Measurements from ENCODE around the gene NOTCH1.

GRCh38 chr9:136577941-136578625 lies 32.2 kb upstream of the NOTCH1 start:
- TF ChIP-seq, protein P1, sequence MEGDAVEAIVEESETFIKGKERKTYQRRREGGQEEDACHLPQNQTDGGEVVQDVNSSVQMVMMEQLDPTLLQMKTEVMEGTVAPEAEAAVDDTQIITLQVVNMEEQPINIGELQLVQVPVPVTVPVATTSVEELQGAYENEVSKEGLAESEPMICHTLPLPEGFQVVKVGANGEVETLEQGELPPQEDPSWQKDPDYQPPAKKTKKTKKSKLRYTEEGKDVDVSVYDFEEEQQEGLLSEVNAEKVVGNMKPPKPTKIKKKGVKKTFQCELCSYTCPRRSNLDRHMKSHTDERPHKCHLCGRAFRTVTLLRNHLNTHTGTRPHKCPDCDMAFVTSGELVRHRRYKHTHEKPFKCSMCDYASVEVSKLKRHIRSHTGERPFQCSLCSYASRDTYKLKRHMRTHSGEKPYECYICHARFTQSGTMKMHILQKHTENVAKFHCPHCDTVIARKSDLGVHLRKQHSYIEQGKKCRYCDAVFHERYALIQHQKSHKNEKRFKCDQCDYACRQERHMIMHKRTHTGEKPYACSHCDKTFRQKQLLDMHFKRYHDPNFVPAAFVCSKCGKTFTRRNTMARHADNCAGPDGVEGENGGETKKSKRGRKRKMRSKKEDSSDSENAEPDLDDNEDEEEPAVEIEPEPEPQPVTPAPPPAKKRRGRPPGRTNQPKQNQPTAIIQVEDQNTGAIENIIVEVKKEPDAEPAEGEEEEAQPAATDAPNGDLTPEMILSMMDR (IDR thresholded peaks at IDR 0.05; ENCODE audit: insufficient read depth, low read length, poor library complexity, severe bottlenecking) = no peak
- TF ChIP-seq EZH2phosphoT487 (conservative IDR thresholded peaks at IDR 0.05; ENCODE audit: low read length) = no peak
